Right lobe of liver (tissue), 6 donors: ENCODE data around the gene ANKRD23. TPM values are rescaled to one million over a fixed set of nuclear protein-coding genes. Genes with fewer than 3 reads are reported as not detected.

Experiments
- ATAC-seq, 4 donors: fragments of 200-7000 bp; cut with Tn5 transposase; one replicate each; pipeline ENCODE4 v1.9.1; 2020; ENCODE audit warnings: mild to moderate bottlenecking in 4 of 4, moderate library complexity in 4 of 4
- DNase-seq, 3 donors: peaks; one replicate each; pipeline ENCODE4 v3.0.0-alpha.2; 2020
- H3K27ac ChIP-seq, 3 donors: fragments of 200-600 bp; one replicate each; pipeline ENCODE4 v1.8.0; 2022
- H3K27me3 ChIP-seq, 2 donors: fragments of 200-600 bp; one replicate each; pipeline ENCODE4 v1.8.0; 2022
- H3K36me3 ChIP-seq, 4 donors: fragments of 200-600 bp; sonication (generic) in 1 of 4; one replicate each; pipeline versions ENCODE4 v1.5.1 to v1.8.0; 2017 to 2022; ENCODE audit warnings: control low read depth in 1 of 4
- H3K4me1 ChIP-seq, 4 donors: fragments of 200-600 bp; sonication (generic) in 1 of 4; one replicate each; pipeline versions ENCODE4 v1.5.1 to v1.8.0; 2017 to 2022; ENCODE audit warnings: control low read depth in 1 of 4
- H3K4me3 ChIP-seq, 3 donors: fragments of 200-600 bp; one replicate each; pipeline ENCODE4 v1.8.0; 2022
- H3K9me3 ChIP-seq, 4 donors: fragments of 200-600 bp; sonication (generic) in 1 of 4; one replicate each; pipeline versions ENCODE4 v1.5.1 to v1.8.0; 2017 to 2022; ENCODE audit warnings: control low read depth in 1 of 4
- CTCF ChIP-seq, 4 donors: fragments of 200-600 bp in 3 of 4; fragments of 450-650 bp in 1 of 4; IDR thresholded peaks; one replicate each; pipeline versions ENCODE4 v1.5.1 to v1.8.0; 2016 to 2022; ENCODE audit warnings: antibody characterized with exemption in 4 of 4, mild to moderate bottlenecking in 2 of 4
- POLR2A ChIP-seq: fragments of 450-650 bp; IDR thresholded peaks from one replicate; pipeline ENCODE4 v1.6.1; 2017; ENCODE audit warnings: antibody characterized with exemption, mild to moderate bottlenecking
- WGBS: methylation state at CpG from one replicate; pipeline ENCODE4 v1.1.6; 2018; ENCODE audit warnings: low coverage, low lambda C conversion rate; ENCODE audit not compliant: insufficient coverage; ENCODE audit errors: missing lambda C conversion rate; 5-methylcytosine and 5-hydroxymethylcytosine counted together
- intact Hi-C, 2 donors: fragments of 100-400 bp; cut with DNase I; formaldehyde crosslinking; loops; one replicate each; pipeline versions ENCODE4 v1.11.2 to v1.14.1; 2022
- total RNA-seq, 6 experiments: library from RNA; depleted of rRNA in 2 of 6; stranded (reverse); fragments of >200 nt in 2 of 6; fragmentation: NEBNext Ultra II Directional in 3 of 6; extraction: Animal tissue kit (Norgen Biotek cat#: 25700) in 3 of 6; gene quantifications; one replicate each; pipeline versions ENCODE4 v1.1.0 to v1.2.4, GENCODE V29; 2016 to 2023
- donor health status: DM: no; HTN: yes; CAD: no.
- donor health status: DM: no; HTN: no; CAD: no.
- donor health status: DM: no; HTN: no; CAD: no.
- donor health status: DM: no; HTN: yes; CAD: no.
- donor health status: DM: no; HTN: yes; CAD: no.

Gene ANKRD23
- total RNA-seq, 6 experiments from 2014 or later, result 0.98 to 4.0 (median 2.7) TPM

GRCh38 chr2:96832754-96833507 lies 10.9 kb downstream of the ANKRD23 start:
- peak; percentile 86 to 92 (median 92) for ATAC-seq
- Histone ChIP-seq H3K27me3 (no peaks in the 10 kb centered on the region), H3K36me3 (peaks cover 0 to 44% (median 20%) of the 10 kb centered on the region in 4 donors), H3K4me1 (peaks cover 0 to 49% (median 19%) of the 10 kb centered on the region in 4 donors), H3K9me3 (no peaks in the 10 kb centered on the region), H3K27ac (peak overlapping the region; percentile 28 to 71 (median 39)), H3K4me3 (no peak overlapping the region)
- TF ChIP-seq CTCF (IDR thresholded peaks at IDR 0.05), result no peak
- TF ChIP-seq POLR2A, result no peak
- 20% methylated on average over 16 of the region's 18 CpGs for WGBS
- DNase-seq, result peak; percentile 90 to 98 (median 95)
- intact Hi-C loops, result no loop called here

GRCh38 chr2:96832408-96832753 lies 11.4 kb downstream of the ANKRD23 start:
- TF ChIP-seq POLR2A, result no peak
- TF ChIP-seq CTCF (IDR thresholded peaks at IDR 0.05), result no peak
- no peak for DNase-seq
- peak overlapping the region in 2 of 3 donors; percentile 28 to 71 for H3K27ac ChIP-seq
- no peaks in the 10 kb centered on the region for H3K27me3 ChIP-seq
- intact Hi-C loops, result no loop called here
- 58% methylated on average over 4 of the region's 11 CpGs for WGBS
- H3K36me3 ChIP-seq, result peaks cover 0 to 44% (median 22%) of the 10 kb centered on the region in 4 donors
- peaks cover 0 to 49% (median 19%) of the 10 kb centered on the region in 4 donors for H3K4me1 ChIP-seq
- no peak overlapping the region for H3K4me3 ChIP-seq
- no peak for ATAC-seq
- H3K9me3 ChIP-seq, result no peaks in the 10 kb centered on the region

- Histone ChIP-seq H3K4me3 (no peak overlapping the region), H3K9me3 (no peaks in the 10 kb centered on the region), H3K27ac (peak overlapping the region in 1 of 3 donors; percentile 71), H3K36me3 (peaks cover 0 to 47% (median 23%) of the 10 kb centered on the region in 4 donors), H3K27me3 (no peaks in the 10 kb centered on the region), H3K4me1 (peaks cover 0 to 49% (median 19%) of the 10 kb centered on the region in 4 donors)
- intact Hi-C loops, result no loop called here
- DNase-seq (peak; percentile 62 to 77 (median 69)), ATAC-seq (peak; percentile 57 to 66 (median 62))
- whole genome bisulfite sequencing, result 14% methylated on average over 8 of the region's 10 CpGs
- TF ChIP-seq POLR2A, result no peak
- TF ChIP-seq CTCF (IDR thresholded peaks at IDR 0.05), result no peak
Observed at GRCh38 chr2:96831679-96832078, 12.1 kb downstream of the ANKRD23 start.

- Histone ChIP-seq H3K36me3 (peaks cover 0 to 62% (median 30%) of the 10 kb centered on the region in 4 donors), H3K27me3 (no peaks in the 10 kb centered on the region), H3K4me3 (no peak overlapping the region), H3K27ac (peak overlapping the region in 1 of 3 donors; percentile 24), H3K9me3 (no peaks in the 10 kb centered on the region), H3K4me1 (peaks cover 0 to 49% (median 19%) of the 10 kb centered on the region in 4 donors)
- DNase-seq (no peak), ATAC-seq (no peak)
- WGBS, result 33% methylated on average over 3 of the region's 5 CpGs
- intact Hi-C loops, result no loop called here
- TF ChIP-seq CTCF (IDR thresholded peaks at IDR 0.05) (no peak), POLR2A (no peak)
Observed at GRCh38 chr2:96830044-96830562, 13.7 kb downstream of the ANKRD23 start.
